ENCODE results near the gene SLCO4C1. TPM values are rescaled to one million over a fixed set of nuclear protein-coding genes. Genes with fewer than 3 reads are reported as not detected.

Gene SLCO4C1
- total RNA-seq, 4 donors from 2014 or later, result 0.17 to 0.33 TPM; not detected in 2

DNA sequence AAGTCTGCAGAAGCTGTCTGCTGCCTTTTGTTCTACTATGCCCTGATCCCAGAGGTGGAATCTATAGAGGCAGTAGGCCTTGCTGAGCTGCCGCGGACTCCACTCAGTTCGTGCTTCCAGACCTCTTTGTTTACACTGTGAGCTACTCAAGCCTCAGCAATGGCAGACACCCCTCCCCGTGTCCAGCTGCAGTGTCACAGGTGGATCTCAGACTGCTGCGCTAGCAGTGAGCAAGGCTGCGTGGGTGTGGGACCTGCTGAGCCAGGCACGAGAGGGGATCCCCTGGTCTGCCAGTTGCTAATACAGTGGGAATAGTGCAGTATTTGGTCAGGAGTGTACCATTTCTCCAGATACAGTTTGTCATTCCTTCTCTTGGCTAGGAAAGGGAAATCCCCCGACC lies 99.6 kb downstream of the SLCO4C1 start:
- TF ChIP-seq, protein P1, sequence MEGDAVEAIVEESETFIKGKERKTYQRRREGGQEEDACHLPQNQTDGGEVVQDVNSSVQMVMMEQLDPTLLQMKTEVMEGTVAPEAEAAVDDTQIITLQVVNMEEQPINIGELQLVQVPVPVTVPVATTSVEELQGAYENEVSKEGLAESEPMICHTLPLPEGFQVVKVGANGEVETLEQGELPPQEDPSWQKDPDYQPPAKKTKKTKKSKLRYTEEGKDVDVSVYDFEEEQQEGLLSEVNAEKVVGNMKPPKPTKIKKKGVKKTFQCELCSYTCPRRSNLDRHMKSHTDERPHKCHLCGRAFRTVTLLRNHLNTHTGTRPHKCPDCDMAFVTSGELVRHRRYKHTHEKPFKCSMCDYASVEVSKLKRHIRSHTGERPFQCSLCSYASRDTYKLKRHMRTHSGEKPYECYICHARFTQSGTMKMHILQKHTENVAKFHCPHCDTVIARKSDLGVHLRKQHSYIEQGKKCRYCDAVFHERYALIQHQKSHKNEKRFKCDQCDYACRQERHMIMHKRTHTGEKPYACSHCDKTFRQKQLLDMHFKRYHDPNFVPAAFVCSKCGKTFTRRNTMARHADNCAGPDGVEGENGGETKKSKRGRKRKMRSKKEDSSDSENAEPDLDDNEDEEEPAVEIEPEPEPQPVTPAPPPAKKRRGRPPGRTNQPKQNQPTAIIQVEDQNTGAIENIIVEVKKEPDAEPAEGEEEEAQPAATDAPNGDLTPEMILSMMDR (IDR thresholded peaks at IDR 0.05; ENCODE audit: low read depth), result no peak

Other genes starting within 250 kb of the SLCO4C1 start
- gene SLCO6A1, start 202.7 kb upstream of the SLCO4C1 start, total RNA-seq, result not detected